ENCODE data around the gene PDE3B.
"Not testable (repeated sequence)": the region's sequence is repeated elsewhere in the genome, so short reads cannot be mapped to it uniquely, and the experiment has no call there.

The PDE3B gene

GRCh38 chr11:14642453-14642852, 1.2 kb upstream of the PDE3B start:
- no peak for DNase-seq

DNA sequence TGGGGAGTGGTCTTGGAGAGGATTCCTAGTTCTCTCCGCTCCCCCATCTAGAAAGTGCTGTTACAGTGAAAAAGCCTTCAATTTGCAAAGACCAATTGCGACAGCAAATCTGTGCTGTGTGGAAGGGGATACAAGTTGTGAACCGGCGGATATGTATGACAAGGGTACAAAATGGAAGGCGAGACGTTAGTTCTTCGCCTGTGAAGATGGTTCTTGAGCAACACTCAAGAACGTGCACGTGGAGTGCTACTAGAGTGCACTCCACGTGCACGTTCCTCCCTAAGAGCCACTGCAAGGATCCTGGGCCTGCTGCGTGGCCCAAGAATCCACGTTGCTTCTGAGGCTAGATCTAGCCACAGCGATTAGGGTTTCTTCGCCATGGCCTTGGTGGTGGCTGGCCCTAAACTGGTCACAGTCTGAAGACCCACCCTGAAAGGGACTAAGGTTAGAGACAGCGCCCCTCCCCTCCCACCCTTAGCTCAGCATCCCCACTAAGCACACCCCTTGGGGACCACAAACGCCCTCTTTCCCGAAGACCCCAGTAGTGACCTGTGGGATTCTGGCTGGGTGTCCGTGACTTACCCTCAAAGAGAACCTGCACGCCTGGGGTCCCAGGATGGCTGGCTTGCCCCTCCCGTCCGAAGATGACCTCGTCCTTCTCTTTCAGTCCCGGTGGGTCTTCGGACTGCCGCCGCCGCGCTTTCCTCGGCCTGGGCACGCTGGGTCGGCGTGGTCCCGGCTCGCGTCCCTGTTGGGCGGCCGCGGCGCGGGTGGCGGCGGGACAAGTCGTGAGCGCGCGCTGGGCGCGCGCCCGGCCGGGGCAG, 519 bp upstream of the PDE3B start:
- no peak for DNase-seq

- peak; percentile 23 for DNase-seq
Measured at GRCh38 chr11:14644226-14645014, 816 bp downstream of the PDE3B start.

GRCh38 chr11:14645015-14645912, 1.7 kb downstream of the PDE3B start:
- peak; percentile 12 for DNase-seq

- DNase-seq, result no peak
Measured at GRCh38 chr11:14645985-14646900, 2.6 kb downstream of the PDE3B start.

- DNase-seq, result no peak
Measured at GRCh38 chr11:14650064-14650463, 6.5 kb downstream of the PDE3B start.

GRCh38 chr11:14653090-14653489, 9.5 kb downstream of the PDE3B start:
- no peak for DNase-seq

DNA sequence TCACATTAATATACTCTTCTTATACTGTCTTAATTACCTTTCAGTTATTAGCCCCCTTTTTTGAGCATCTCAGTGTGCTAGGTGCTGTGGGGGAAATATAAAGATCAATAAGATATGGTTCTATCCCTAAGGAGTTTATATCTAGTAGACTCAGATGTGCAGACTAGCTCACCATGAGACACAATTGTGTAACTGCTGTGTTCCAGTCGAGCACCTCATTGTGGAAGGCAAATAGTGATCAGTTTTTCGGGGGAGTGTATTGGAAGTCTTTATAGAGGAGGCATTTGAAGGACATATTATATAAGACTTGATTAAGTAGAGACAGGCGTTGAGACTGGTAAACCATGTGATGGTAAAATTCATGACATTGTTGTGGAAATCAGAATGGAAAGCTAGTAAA, 11.8 kb downstream of the PDE3B start:
- no peak for DNase-seq

GRCh38 chr11:14656536-14657457, 13.2 kb downstream of the PDE3B start:
- DNase-seq, result no peak

DNA sequence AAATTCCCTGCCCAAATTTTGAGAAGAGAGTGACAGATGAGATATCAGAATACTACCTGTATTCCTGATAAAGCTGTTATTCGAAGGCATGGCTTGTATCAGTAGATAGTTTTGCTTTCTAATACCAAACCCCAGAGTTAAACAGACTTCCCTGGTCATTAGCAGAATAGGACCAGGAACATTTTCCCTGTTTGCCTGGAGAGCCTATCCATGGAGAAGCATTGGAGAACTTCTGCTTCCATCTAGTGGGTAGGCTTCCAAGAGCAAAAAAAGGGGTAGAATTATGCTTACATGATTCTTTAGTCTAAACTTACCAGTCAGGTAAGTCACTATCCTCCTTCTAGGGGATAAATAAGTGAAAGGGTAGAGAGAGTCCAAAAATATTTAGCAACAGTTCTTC, 14.2 kb downstream of the PDE3B start:
- DNase-seq, result no peak

GRCh38 chr11:14664926-14665325, 21.3 kb downstream of the PDE3B start:
- DNase-seq, result not testable (repeated sequence)

GRCh38 chr11:14667329-14667728, 23.7 kb downstream of the PDE3B start:
- not testable (repeated sequence) for DNase-seq

GRCh38 chr11:14668731-14669301, 25.2 kb downstream of the PDE3B start:
- no peak for DNase-seq

DNA sequence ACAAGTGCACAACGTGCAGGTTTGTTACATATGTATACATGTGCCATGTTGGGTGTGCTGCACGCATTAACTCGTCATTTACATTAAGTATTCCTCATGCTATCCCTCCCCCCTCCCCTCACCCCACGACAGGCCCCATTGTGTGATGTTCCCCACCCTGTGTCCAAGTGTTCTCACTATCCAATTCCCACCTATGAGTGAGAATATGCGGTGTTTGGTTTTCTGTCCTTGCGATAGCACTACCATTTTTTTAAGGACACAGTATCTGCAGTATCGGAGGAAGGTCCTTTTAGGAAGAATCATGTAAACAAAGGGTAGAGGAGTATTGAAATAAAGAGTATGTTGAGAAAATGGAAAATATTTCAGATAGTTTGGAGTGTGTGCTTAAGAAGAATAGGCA, 25.9 kb downstream of the PDE3B start:
- DNase-seq, result no peak

GRCh38 chr11:14669958-14670357, 26.4 kb downstream of the PDE3B start:
- DNase-seq, result no peak

DNA sequence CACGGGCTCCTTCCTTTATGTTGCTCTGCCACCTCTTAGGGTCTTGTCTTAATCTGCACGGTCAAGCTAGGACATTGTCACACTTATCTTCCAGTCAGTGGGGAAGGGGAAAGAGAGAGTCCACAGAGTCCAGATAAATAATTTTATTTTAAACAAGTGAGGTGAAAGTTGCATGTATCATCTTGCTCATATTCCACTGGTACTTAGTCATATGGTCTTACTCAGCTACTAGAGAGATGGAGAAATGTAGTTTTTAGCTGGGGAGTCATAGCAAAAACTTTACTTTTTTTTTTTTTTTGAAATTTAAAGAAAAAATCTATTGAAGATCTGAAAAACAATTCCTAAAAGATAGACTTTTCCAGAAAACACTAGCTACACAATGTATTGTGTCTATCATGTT, 29.0 kb downstream of the PDE3B start:
- peak; percentile 4 for DNase-seq

DNA sequence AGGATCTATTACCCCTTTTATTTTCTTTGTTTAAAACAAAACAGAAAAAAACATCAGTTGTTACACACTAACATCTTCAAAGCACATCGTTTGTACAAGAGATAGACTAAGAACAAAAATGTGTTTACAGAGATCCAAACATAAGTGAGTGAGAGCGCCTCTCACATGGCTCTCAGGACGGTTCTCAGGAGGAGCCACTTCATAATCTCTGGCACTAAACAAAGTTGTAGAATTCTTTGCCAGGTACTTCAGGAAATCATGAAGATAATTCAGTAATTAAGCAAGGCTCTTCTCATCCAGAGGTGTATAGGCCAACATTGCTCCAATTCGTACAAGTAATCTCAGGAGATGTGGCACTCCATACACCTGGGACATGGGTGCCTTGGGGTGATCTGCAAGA, 29.8 kb downstream of the PDE3B start:
- no peak for DNase-seq

DNA sequence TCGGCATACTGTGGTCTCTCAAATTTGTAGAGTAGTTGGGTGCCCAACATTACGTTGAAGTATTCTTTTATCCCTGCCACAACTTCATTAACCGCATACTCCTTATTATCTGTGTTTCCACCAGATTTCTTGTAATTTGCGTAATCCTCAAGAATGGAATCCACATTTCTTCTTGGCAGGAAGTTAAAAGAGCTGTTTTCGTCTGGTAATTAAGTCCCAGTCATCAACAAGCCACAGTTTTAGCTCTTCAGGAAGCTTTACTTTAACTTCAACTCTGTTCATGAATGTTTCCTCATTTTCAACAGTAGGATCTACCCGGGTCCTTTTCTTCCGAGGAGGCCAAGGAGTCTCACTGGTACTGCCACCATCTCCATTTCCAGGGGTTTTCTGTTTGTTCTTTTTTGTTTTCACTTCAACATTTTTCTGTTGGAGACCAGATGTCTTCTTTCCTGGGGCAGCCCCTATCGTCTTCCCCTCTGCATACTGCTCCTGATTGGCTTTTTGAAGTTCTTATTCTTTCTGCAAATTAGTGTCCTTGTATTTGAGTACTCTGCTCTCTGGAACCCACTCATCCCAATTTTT, 30.3 kb downstream of the PDE3B start:
- DNase-seq, result no peak

DNA sequence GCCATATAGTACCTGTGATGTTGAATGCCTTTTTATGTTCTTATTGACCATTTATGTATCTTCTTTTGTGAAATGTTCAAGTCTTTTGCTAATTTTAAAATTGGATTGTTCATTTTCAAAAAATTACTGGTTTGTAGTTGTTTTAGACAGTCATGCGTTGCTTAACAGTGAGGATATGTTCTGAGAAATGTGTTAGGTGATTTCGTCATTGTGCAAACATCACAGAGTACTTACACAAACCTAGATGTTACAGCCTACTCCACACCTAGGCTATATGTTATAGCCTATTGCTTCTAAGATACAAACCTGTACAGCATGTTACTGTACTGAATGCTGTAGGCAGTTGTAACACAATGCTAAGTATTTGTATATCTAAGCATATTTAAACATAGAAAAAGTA, 32.5 kb downstream of the PDE3B start:
- DNase-seq, result no peak

DNA sequence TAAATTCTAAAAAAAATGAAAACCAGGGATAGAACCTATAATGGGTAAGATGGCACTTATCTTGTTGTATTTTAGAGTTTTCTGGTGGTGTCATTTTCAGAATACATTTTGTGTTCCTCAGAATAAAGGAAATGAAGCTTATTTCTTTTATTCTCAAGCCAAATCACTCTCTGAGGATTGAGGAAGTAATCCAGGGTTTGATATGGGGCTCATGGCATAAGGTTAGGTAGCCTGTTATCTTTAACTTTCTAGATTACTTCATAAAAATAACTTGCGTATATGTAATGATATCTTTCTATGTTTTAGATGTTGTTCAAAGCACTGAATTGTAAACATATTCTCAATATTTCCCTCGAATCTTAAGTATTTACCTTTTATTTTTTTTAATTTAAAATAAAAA, 33.5 kb downstream of the PDE3B start:
- DNase-seq, result no peak
